ENCODE results near the gene ADCY10.

The ADCY10 gene

DNA sequence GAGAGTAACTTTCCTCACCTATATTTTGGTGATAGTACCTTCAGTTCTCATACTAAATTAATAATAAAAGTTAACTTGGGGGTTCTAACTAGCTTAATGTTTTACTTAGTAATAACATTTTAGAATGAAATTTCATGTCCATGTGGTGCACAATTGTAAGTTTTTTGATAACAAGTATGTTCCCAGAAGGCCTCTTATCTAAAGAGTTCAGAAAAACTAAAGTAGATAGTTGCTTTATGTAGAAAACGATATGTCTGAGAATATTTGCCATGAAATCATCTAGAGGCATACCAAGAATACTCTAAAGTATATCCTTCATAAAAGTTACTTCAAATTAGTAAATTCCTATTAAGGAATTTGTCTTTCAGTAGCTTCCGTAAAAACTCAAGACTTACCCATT is 10.2 kb upstream of the ADCY10 start:
- Histone ChIP-seq H3K4me1 (ENCODE audit: control insufficient read depth, insufficient read depth, low read length) (peaks cover 32% of the 10 kb centered on the region), H3K9me3 (ENCODE audit: control insufficient read depth, low read length) (no peaks in the 10 kb centered on the region), H3K36me3 (ENCODE audit: control insufficient read depth, insufficient read depth, low read length, severe bottlenecking) (peaks cover 27% of the 10 kb centered on the region), H3K4me3 (ENCODE audit: low read length) (no peak overlapping the region), H3K9ac (ENCODE audit: low read length) (no peak overlapping the region), H3K27me3 (replicated peaks; ENCODE audit: control insufficient read depth, insufficient read depth, low read length) (no peaks in the 10 kb centered on the region)
- no peak for DNase-seq (ENCODE audit: low read depth)

- no peaks in the 10 kb centered on the region for H3K9me3 ChIP-seq (ENCODE audit: control insufficient read depth, low read length)
- H3K4me1 ChIP-seq (ENCODE audit: control insufficient read depth, insufficient read depth, low read length) = peaks cover 32% of the 10 kb centered on the region
- no peak for DNase-seq (ENCODE audit: low read depth)
- H3K36me3 ChIP-seq (ENCODE audit: control insufficient read depth, insufficient read depth, low read length, severe bottlenecking) = peaks cover 31% of the 10 kb centered on the region
- no peaks in the 10 kb centered on the region for H3K27me3 ChIP-seq (replicated peaks; ENCODE audit: control insufficient read depth, insufficient read depth, low read length)
- H3K4me3 ChIP-seq (ENCODE audit: low read length) = no peak overlapping the region
- H3K9ac ChIP-seq (ENCODE audit: low read length) = no peak overlapping the region
These were observed 9.6 kb upstream of the ADCY10 start for GRCh38 chr1:167923324-167924056.

GRCh38 chr1:167922611-167923074 is 8.7 kb upstream of the ADCY10 start:
- Histone ChIP-seq H3K4me1 (ENCODE audit: control insufficient read depth, insufficient read depth, low read length) (peaks cover 32% of the 10 kb centered on the region), H3K9ac (ENCODE audit: low read length) (no peak overlapping the region), H3K27me3 (replicated peaks; ENCODE audit: control insufficient read depth, insufficient read depth, low read length) (no peaks in the 10 kb centered on the region), H3K9me3 (ENCODE audit: control insufficient read depth, low read length) (no peaks in the 10 kb centered on the region), H3K36me3 (ENCODE audit: control insufficient read depth, insufficient read depth, low read length, severe bottlenecking) (peaks cover 39% of the 10 kb centered on the region), H3K4me3 (ENCODE audit: low read length) (no peak overlapping the region)
- peak; percentile 38 for DNase-seq (ENCODE audit: low read depth)

DNA sequence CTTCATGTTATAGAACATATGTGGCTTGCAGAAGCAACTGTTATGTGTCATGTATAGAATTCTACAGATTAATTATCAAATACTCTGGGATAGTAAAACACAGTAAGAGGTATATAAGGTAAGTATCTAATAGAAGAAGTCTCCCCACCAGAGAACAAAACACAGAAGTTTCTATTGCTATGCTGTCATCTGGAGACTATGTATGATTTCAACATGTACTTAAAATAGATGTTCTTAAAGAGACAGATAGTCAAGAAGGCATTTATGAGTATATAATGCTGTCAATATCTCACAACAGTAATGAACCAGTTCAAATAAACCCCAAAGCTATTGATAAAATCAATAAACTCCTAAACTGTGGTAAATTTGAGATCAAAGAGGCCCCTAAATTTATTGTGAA is 8.1 kb upstream of the ADCY10 start:
- Histone ChIP-seq H3K27me3 (replicated peaks; ENCODE audit: control insufficient read depth, insufficient read depth, low read length) (no peaks in the 10 kb centered on the region), H3K4me3 (ENCODE audit: low read length) (peak overlapping the region; percentile 63), H3K9me3 (ENCODE audit: control insufficient read depth, low read length) (no peaks in the 10 kb centered on the region), H3K36me3 (ENCODE audit: control insufficient read depth, insufficient read depth, low read length, severe bottlenecking) (peaks cover 45% of the 10 kb centered on the region), H3K4me1 (ENCODE audit: control insufficient read depth, insufficient read depth, low read length) (peaks cover 30% of the 10 kb centered on the region), H3K9ac (ENCODE audit: low read length) (peak overlapping the region; percentile 5)
- peak; percentile 71 for DNase-seq (ENCODE audit: low read depth)

- no peak for DNase-seq (ENCODE audit: low read depth)
- Histone ChIP-seq H3K4me1 (ENCODE audit: control insufficient read depth, insufficient read depth, low read length) (peaks cover 18% of the 10 kb centered on the region), H3K9ac (ENCODE audit: low read length) (no peak overlapping the region), H3K36me3 (ENCODE audit: control insufficient read depth, insufficient read depth, low read length, severe bottlenecking) (peaks cover 60% of the 10 kb centered on the region), H3K27me3 (replicated peaks; ENCODE audit: control insufficient read depth, insufficient read depth, low read length) (no peaks in the 10 kb centered on the region), H3K4me3 (ENCODE audit: low read length) (no peak overlapping the region), H3K9me3 (ENCODE audit: control insufficient read depth, low read length) (no peaks in the 10 kb centered on the region)
These were observed 3.0 kb upstream of the ADCY10 start for GRCh38 chr1:167916766-167917511.

DNA sequence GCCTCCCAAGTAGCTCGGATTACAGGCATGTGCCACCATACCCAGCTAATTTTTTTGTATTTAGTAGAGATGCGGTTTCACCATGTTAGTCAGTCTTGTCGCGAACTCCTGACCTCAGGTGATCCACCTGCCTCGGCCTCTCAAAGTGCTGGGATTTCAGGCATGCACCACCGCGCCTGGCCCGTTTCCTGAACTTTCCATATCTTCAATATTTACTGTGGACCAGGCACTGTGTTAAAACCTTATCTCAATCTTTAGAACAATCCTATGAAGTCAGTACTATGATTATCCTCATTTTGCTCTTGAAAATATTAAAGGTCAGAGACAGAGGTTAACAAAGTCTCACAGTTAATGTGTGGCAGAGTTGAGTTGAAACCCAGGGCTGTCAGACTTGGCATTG is 1.6 kb upstream of the ADCY10 start:
- peaks cover 17% of the 10 kb centered on the region for H3K4me1 ChIP-seq (ENCODE audit: control insufficient read depth, insufficient read depth, low read length)
- no peak overlapping the region for H3K9ac ChIP-seq (ENCODE audit: low read length)
- no peaks in the 10 kb centered on the region for H3K27me3 ChIP-seq (replicated peaks; ENCODE audit: control insufficient read depth, insufficient read depth, low read length)
- no peak overlapping the region for H3K4me3 ChIP-seq (ENCODE audit: low read length)
- H3K9me3 ChIP-seq (ENCODE audit: control insufficient read depth, low read length) = no peaks in the 10 kb centered on the region
- H3K36me3 ChIP-seq (ENCODE audit: control insufficient read depth, insufficient read depth, low read length, severe bottlenecking) = peaks cover 60% of the 10 kb centered on the region
- DNase-seq (ENCODE audit: low read depth) = no peak

GRCh38 chr1:167912294-167912693 is 1.6 kb downstream of the ADCY10 start:
- peaks cover 21% of the 10 kb centered on the region for H3K4me1 ChIP-seq (ENCODE audit: control insufficient read depth, insufficient read depth, low read length)
- peaks cover 34% of the 10 kb centered on the region for H3K36me3 ChIP-seq (ENCODE audit: control insufficient read depth, insufficient read depth, low read length, severe bottlenecking)
- H3K9me3 ChIP-seq (ENCODE audit: control insufficient read depth, low read length) = peaks cover 8% of the 10 kb centered on the region
- no peak for DNase-seq (ENCODE audit: low read depth)
- H3K4me3 ChIP-seq (ENCODE audit: low read length) = no peak overlapping the region
- no peak overlapping the region for H3K9ac ChIP-seq (ENCODE audit: low read length)
- no peaks in the 10 kb centered on the region for H3K27me3 ChIP-seq (replicated peaks; ENCODE audit: control insufficient read depth, insufficient read depth, low read length)

DNA sequence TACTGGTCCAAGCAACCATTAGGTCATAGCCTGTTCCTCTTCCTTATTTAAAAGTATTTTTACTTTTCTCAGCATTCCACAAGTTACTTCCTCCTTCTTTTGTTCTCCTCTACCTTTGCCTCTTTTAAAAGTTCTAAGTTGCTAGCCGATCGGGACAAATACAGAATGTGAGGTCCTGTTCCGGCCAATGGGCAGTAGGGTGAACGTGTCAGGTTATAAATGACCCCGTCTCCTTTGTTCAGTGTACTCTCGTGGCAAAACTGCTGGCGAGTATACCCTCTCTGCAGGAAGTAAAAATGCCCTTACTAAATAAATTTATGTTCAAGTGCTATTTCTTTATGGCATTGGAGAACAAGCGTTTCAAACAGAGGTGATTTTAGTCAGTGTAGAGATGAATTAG is 2.5 kb downstream of the ADCY10 start:
- peaks cover 12% of the 10 kb centered on the region for H3K4me1 ChIP-seq (ENCODE audit: control insufficient read depth, insufficient read depth, low read length)
- peaks cover 8% of the 10 kb centered on the region for H3K9me3 ChIP-seq (ENCODE audit: control insufficient read depth, low read length)
- H3K27me3 ChIP-seq (replicated peaks; ENCODE audit: control insufficient read depth, insufficient read depth, low read length) = no peaks in the 10 kb centered on the region
- H3K9ac ChIP-seq (ENCODE audit: low read length) = no peak overlapping the region
- no peak overlapping the region for H3K4me3 ChIP-seq (ENCODE audit: low read length)
- no peak for DNase-seq (ENCODE audit: low read depth)
- peaks cover 25% of the 10 kb centered on the region for H3K36me3 ChIP-seq (ENCODE audit: control insufficient read depth, insufficient read depth, low read length, severe bottlenecking)

GRCh38 chr1:167910530-167910929 is 3.4 kb downstream of the ADCY10 start:
- Histone ChIP-seq H3K9me3 (ENCODE audit: control insufficient read depth, low read length) (peaks cover 8% of the 10 kb centered on the region), H3K27me3 (replicated peaks; ENCODE audit: control insufficient read depth, insufficient read depth, low read length) (no peaks in the 10 kb centered on the region), H3K4me1 (ENCODE audit: control insufficient read depth, insufficient read depth, low read length) (peaks cover 16% of the 10 kb centered on the region), H3K36me3 (ENCODE audit: control insufficient read depth, insufficient read depth, low read length, severe bottlenecking) (peaks cover 18% of the 10 kb centered on the region), H3K4me3 (ENCODE audit: low read length) (no peak overlapping the region), H3K9ac (ENCODE audit: low read length) (no peak overlapping the region)
- DNase-seq (ENCODE audit: low read depth) = no peak

- Histone ChIP-seq H3K4me1 (ENCODE audit: control insufficient read depth, insufficient read depth, low read length) (peaks cover 21% of the 10 kb centered on the region), H3K27me3 (replicated peaks; ENCODE audit: control insufficient read depth, insufficient read depth, low read length) (no peaks in the 10 kb centered on the region), H3K36me3 (ENCODE audit: control insufficient read depth, insufficient read depth, low read length, severe bottlenecking) (peaks cover 12% of the 10 kb centered on the region), H3K4me3 (ENCODE audit: low read length) (no peak overlapping the region), H3K9ac (ENCODE audit: low read length) (no peak overlapping the region), H3K9me3 (ENCODE audit: control insufficient read depth, low read length) (peaks cover 8% of the 10 kb centered on the region)
- DNase-seq (ENCODE audit: low read depth) = no peak
These were observed 4.2 kb downstream of the ADCY10 start for GRCh38 chr1:167909691-167910180.

- no peak for DNase-seq (ENCODE audit: low read depth)
- H3K4me3 ChIP-seq (ENCODE audit: low read length) = no peak overlapping the region
- no peaks in the 10 kb centered on the region for H3K36me3 ChIP-seq (ENCODE audit: control insufficient read depth, insufficient read depth, low read length, severe bottlenecking)
These were observed 8.3 kb downstream of the ADCY10 start for GRCh38 chr1:167905671-167906070.

More at GRCh38 chr1:167905671-167906070, 8.3 kb downstream of the ADCY10 start:
- Histone ChIP-seq H3K4me1 (ENCODE audit: control insufficient read depth, insufficient read depth, low read length) (peaks cover 21% of the 10 kb centered on the region), H3K27me3 (replicated peaks; ENCODE audit: control insufficient read depth, insufficient read depth, low read length) (no peaks in the 10 kb centered on the region), H3K9me3 (ENCODE audit: control insufficient read depth, low read length) (peaks cover 8% of the 10 kb centered on the region), H3K9ac (ENCODE audit: low read length) (peak overlapping the region; percentile 63)

Data from adipocyte (in vitro differentiated cells).